HG03064 (cell line): Measurements from ENCODE around the gene SCAF4.
A peak's percentile ranks its signal among the peaks of the same experiment; 100 is the strongest.
"Not testable (repeated sequence)": the region's sequence is repeated elsewhere in the genome, so short reads cannot be mapped to it uniquely, and the experiment has no call there.

ENCODE experiments used
- ATAC-seq: cut with Tn5 transposase; IDR thresholded peaks from one replicate; pipeline ENCODE4 v1.9.1; 2021; ENCODE audit warnings: low read depth; ENCODE audit not compliant: unreplicated experiment

SCAF4 gene

GRCh38 chr21:31731857-31732596 is at the start of gene SCAF4:
Gene SCAF4 (minus strand): TSS chr21:31732118. CDS start chr21:31731692, 426 bp downstream.
- ATAC-seq, result peak; percentile 82

- no peak for ATAC-seq
Observed at GRCh38 chr21:31780944-31781343, 49.0 kb upstream of the SCAF4 start.

GRCh38 chr21:31778546-31778945 is 46.6 kb upstream of the SCAF4 start:
- ATAC-seq, result no peak

GRCh38 chr21:31777857-31778256 is 45.9 kb upstream of the SCAF4 start:
- ATAC-seq, result no peak

- ATAC-seq, result no peak
Observed at GRCh38 chr21:31774031-31774430, 42.1 kb upstream of the SCAF4 start.

- peak; percentile 83 for ATAC-seq
Observed at GRCh38 chr21:31772674-31773555, 41.0 kb upstream of the SCAF4 start.

- ATAC-seq, result no peak
Observed at GRCh38 chr21:31771685-31772084, 39.8 kb upstream of the SCAF4 start.

- no peak for ATAC-seq
Observed at GRCh38 chr21:31768710-31769109, 36.8 kb upstream of the SCAF4 start.

- ATAC-seq, result no peak
Observed at GRCh38 chr21:31766899-31767298, 35.0 kb upstream of the SCAF4 start.

GRCh38 chr21:31765850-31766249 is 33.9 kb upstream of the SCAF4 start:
- ATAC-seq, result not testable (repeated sequence)

GRCh38 chr21:31760931-31761330 is 29.0 kb upstream of the SCAF4 start:
- ATAC-seq, result no peak

- ATAC-seq, result no peak
Observed at GRCh38 chr21:31756787-31757186, 24.9 kb upstream of the SCAF4 start.

- ATAC-seq, result no peak
Observed at GRCh38 chr21:31755027-31755426, 23.1 kb upstream of the SCAF4 start.

GRCh38 chr21:31754708-31754960 is 22.7 kb upstream of the SCAF4 start:
- ATAC-seq, result no peak

GRCh38 chr21:31753949-31754707 is 22.2 kb upstream of the SCAF4 start:
- ATAC-seq, result no peak

GRCh38 chr21:31752967-31753366 is 21.0 kb upstream of the SCAF4 start:
- ATAC-seq, result no peak

GRCh38 chr21:31752352-31752751 is 20.4 kb upstream of the SCAF4 start:
- ATAC-seq, result no peak

- no peak for ATAC-seq
Observed at GRCh38 chr21:31750843-31751242, 18.9 kb upstream of the SCAF4 start.

- ATAC-seq, result no peak
Observed at GRCh38 chr21:31744182-31744800, 12.4 kb upstream of the SCAF4 start.

- no peak for ATAC-seq
Observed at GRCh38 chr21:31743712-31744111, 11.8 kb upstream of the SCAF4 start.

GRCh38 chr21:31741116-31741515 is 9.2 kb upstream of the SCAF4 start:
- ATAC-seq, result no peak
